GM18498 (cell line): ENCODE data around the gene MLLT10.
"Not testable (repeated sequence)": the region's sequence is repeated elsewhere in the genome, so short reads cannot be mapped to it uniquely, and the experiment has no call there.

Experiments used
- ATAC-seq: cut with Tn5 transposase; IDR thresholded peaks from one replicate; pipeline ENCODE4 v1.9.1; 2021; ENCODE audit warnings: mild to moderate bottlenecking, moderate library complexity; ENCODE audit not compliant: unreplicated experiment

MLLT10 gene

DNA sequence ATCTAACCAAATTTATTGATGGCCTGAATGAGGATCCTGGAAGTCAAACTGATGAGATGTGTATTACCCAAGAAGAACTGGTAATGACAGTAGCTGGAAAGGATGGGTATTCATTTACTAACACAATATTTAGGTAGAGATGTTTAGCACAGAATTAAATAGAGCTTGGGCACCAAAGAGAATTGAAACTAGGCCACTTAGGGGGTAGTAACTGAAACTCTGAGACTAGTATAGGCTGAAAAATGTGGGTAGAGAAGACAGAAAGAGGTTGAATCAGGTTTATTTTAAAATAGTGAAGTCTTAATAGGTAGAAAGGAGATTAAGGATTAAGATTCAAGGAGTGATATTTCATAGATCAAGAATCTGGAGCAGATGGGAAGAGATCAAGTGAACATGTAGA lies 155.8 kb downstream of the MLLT10 start:
- ATAC-seq: no peak

DNA sequence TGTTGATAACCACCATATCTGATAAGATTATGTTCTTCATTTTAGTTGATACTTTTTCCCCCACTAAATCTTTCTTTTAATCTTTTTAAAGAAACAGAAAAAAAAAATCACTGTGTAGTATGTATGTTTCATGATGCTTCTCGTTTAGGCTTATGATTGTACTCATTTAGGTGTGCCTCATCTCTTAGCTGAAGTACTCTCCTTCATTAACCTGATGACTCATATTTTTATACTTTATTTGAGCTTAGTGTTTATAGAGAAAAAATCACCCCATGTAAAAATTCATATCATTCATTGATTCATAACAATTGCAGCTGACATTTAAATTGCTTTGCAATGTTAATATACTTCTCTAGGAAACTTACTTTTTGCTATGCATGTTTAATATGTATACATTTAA lies 158.9 kb downstream of the MLLT10 start:
- no peak for ATAC-seq

- no peak for ATAC-seq
Measured at GRCh38 chr10:21693418-21693817, 159.4 kb downstream of the MLLT10 start.

DNA sequence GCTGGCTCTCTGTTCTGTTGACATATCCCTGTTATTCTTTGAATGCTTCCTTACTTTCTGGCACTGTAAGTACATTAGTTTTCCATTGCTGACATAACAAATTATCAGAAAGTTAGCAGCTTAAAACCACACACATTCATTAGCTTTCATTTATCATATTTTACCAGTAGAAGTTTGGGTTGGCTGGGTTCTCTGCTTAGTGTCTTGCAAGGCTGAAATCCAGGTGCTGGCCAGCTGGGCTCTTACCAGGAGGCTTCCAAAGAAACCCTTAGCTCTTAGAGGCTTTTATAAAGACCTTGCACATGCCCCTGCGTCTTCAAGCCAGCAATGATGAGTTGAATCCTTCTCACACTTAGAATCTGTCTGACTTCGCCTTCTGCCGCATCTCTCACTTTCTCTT lies 160.6 kb downstream of the MLLT10 start:
- ATAC-seq: no peak

GRCh38 chr10:21696302-21696701 lies 162.3 kb downstream of the MLLT10 start:
- no peak for ATAC-seq

GRCh38 chr10:21699575-21699974 lies 165.5 kb downstream of the MLLT10 start:
- no peak for ATAC-seq

- ATAC-seq: no peak
Measured at GRCh38 chr10:21700474-21700873, 166.4 kb downstream of the MLLT10 start.

GRCh38 chr10:21702633-21703111 lies 168.6 kb downstream of the MLLT10 start:
- peak; percentile 81 for ATAC-seq

GRCh38 chr10:21705142-21705827 lies 171.3 kb downstream of the MLLT10 start:
- ATAC-seq: no peak

DNA sequence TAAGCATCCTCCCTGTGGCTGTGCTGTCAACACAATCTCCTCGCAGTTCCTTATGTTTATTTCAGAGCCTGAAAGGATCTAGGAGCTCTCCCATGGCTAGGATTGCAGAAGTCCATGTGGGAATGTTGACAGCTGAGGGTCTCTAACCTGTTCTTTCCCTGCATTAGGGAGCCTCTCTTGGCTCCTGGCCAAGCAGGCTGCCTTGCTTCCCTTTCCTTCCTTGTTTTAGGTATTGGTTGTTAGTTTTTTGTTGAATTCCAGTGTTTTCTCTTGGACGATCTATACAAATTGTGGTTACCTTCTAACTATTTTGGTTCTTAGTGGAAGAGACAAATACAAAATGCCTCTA lies 171.8 kb downstream of the MLLT10 start:
- no peak for ATAC-seq

GRCh38 chr10:21707498-21707897 lies 173.5 kb downstream of the MLLT10 start:
- ATAC-seq: no peak

DNA sequence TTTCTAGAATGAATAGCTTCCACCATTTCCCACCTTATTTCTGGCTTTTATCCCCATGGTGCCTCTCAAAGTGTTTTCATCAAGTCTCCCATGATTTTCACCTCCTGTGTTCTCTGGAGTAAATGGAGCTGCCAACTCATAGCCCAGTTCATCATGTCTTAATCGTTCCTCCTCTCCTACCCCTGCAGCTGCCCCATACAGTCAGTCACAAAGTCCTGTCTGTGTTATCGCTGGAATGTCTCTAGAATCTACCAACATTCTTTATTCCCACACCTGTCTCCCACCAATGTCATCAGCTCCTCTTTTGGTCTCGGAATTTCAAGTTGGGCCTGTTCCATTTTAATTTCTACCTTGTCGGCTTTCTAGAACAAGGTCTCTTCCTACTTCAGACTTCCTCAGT lies 178.9 kb downstream of the MLLT10 start:
- no peak for ATAC-seq

GRCh38 chr10:21715531-21716195 lies 181.6 kb downstream of the MLLT10 start:
- no peak for ATAC-seq

DNA sequence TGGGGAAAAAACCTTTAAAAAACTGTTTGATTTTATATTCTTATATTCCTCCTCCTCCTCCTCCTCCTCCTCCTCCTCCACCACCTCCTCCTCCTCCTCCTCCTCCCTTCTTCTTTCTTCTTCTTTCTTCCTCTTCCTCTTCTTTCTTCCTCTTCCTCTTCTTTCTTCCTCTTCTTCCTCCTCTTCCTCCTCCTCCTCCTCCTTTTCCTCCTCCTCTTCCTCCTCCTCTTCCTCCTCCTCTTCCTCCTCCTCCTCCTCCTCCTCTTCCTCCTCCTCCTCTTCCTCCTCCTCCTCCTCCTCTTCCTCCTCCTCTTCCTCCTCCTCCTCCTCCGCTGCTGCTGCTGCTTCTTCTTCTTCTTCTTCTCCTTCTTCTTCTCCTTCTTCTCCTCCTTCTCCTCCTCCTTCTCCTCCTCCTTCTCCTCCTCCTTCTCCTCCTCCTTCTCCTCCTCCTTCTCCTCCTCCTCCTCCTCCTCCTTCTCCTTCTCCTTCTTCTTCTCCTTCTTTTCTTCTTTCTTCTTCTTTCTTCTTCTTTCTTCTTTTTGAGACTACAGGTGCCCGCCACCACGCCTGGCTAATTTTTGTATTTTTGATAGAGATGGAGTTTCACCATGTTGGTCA lies 183.5 kb downstream of the MLLT10 start:
- ATAC-seq: not testable (repeated sequence)

GRCh38 chr10:21719502-21719901 lies 185.5 kb downstream of the MLLT10 start:
- no peak for ATAC-seq

GRCh38 chr10:21720090-21720489 lies 186.1 kb downstream of the MLLT10 start:
- ATAC-seq: no peak

GRCh38 chr10:21721000-21721665 lies 187.1 kb downstream of the MLLT10 start:
- ATAC-seq: no peak

GRCh38 chr10:21722209-21722608 lies 188.2 kb downstream of the MLLT10 start:
- ATAC-seq: no peak

DNA sequence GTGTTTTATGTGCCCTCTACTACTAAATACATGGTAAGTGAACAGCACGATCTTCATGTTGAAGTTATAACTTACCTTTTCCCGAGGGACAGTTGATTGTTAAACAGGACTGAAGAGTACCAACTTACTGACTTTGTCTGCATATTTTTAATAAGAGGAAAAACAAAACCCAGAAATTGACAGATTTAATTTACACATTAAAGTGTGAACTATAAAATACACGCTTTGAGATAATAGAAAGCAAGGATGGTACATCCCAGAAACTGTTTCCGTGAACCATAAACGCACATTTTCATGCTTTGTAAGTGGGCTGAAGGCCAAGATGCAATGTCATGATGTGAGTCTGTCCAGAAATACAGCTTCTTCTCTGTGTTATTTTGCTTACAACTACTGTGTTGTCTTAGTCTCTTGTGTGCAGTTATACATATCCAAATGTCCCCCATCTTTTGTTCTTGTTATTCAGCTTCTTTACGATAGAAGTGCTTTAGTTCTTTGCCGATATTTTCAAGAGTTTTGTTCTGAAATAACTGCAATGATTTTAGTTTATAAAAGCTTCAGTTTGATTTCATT lies 190.1 kb downstream of the MLLT10 start:
- no peak for ATAC-seq

DNA sequence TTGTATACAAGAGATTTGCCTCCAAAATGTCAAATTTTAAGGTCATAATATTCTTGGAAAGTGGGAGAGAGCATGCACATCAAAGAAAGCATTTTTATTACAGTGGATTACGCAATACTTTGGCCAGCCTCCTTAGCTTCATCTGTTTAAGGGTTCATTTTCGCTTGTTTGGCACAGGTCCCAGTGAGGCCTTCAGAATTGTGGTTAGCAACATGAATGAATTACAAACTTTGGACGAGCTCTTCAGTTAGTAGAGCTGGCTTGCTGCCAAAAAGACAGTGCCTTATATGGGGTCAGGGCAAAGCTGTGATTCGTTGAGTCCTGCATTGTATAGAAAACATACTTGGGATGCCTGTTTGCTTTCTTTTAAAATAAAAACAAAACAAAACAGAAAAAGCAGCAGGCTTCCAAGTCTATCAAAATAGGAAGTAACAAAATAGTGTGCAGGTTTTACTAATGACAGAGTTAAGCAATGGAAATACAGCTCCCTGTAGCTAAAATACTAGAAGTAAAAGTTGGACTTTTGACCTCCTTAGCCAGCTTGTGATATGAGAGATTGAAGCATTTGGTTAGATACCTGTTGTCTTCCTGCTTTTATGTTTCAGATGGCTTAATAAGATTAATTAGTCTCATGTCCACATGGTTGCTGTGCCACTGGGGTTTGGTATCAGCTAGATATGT lies 190.8 kb downstream of the MLLT10 start:
- peak; percentile 96 for ATAC-seq
